Measurements from ENCODE around the gene IFNLR1. TPM values are rescaled to one million over a fixed set of nuclear protein-coding genes. Genes with fewer than 3 reads are reported as not detected.

Gene IFNLR1
- total RNA-seq, 2 donors from 2014 or later = 7.9 to 16.8 TPM

DNA sequence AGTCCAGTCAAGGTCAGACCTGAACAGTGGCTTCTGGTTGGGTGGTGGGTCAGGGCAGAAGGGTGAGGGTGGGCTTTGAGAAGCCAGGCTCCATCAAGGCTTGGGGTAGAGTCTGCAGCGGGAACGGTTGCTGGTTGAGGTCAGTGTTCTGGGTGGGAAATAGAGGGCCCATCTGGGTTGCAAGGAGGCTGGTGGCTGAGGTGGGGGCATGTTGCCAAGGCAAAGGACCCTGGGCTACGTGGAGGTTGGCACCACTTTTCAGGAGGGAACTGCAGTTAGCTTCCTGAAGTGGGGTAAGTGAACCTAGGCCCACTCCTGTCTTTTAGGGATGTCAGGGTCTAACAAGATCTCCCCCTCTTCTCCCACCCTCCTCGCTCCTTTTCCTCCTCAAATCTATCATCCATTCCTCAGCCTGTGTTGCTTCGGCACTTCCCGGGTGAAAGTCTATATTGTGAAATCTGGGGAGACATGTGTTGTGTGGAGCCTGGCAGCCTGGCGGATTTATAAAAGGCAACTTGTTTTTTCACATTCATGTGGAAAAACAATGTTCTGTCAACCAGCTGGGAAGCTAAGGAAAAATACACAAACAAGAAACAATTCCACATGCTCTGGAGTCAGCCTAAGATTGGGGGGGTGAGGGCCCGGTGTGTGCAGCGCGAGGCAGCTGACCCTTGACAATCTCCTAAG is 45.6 kb downstream of the IFNLR1 start:
- DNase-seq = no peak
- Histone ChIP-seq H3K27ac (no peak overlapping the region), H3K27me3 (no peaks in the 10 kb centered on the region), H3K9me3 (no peaks in the 10 kb centered on the region), H3K4me3 (no peak overlapping the region), H3K4me1 (peaks cover 5% of the 10 kb centered on the region), H3K36me3 (no peaks in the 10 kb centered on the region), H3K9ac (ENCODE audit: low read depth in 2 of 2, low read length in 2 of 2) (no peak overlapping the region)
- intact Hi-C loops (cut with DNase I) = no loop called here
- TF ChIP-seq, protein P1, sequence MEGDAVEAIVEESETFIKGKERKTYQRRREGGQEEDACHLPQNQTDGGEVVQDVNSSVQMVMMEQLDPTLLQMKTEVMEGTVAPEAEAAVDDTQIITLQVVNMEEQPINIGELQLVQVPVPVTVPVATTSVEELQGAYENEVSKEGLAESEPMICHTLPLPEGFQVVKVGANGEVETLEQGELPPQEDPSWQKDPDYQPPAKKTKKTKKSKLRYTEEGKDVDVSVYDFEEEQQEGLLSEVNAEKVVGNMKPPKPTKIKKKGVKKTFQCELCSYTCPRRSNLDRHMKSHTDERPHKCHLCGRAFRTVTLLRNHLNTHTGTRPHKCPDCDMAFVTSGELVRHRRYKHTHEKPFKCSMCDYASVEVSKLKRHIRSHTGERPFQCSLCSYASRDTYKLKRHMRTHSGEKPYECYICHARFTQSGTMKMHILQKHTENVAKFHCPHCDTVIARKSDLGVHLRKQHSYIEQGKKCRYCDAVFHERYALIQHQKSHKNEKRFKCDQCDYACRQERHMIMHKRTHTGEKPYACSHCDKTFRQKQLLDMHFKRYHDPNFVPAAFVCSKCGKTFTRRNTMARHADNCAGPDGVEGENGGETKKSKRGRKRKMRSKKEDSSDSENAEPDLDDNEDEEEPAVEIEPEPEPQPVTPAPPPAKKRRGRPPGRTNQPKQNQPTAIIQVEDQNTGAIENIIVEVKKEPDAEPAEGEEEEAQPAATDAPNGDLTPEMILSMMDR (IDR thresholded peaks at IDR 0.05) = no peak

DNA sequence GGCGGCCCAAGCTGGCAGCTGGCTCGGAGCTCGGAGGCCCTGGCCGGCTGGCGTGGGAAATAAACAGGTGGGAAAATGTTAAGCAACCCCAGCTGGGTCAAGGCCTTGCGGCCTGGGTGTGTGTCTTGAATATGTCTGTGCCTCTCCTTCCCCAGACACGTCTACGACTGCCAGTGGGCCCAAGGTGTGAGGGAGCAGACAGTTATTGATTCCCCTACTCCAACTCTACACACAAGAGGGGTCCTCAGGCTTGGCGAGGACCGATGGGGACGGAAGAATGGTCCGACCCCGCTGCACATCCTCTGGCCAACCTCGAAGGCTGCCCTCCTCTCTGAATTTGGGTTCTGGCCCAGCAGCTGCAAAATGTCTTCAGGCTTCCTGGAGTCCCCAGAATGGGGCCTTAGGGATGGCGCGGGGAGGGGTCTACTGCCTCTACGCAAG is 46.3 kb downstream of the IFNLR1 start:
- Histone ChIP-seq H3K27ac (no peak overlapping the region), H3K9ac (ENCODE audit: low read depth in 2 of 2, low read length in 2 of 2) (no peak overlapping the region), H3K27me3 (no peaks in the 10 kb centered on the region), H3K36me3 (no peaks in the 10 kb centered on the region), H3K4me1 (peaks cover 5% of the 10 kb centered on the region), H3K9me3 (no peaks in the 10 kb centered on the region), H3K4me3 (no peak overlapping the region)
- TF ChIP-seq, protein P1 (IDR thresholded peaks at IDR 0.05) = no peak
- DNase-seq = no peak
- intact Hi-C loops (cut with DNase I) = no loop called here

DNA sequence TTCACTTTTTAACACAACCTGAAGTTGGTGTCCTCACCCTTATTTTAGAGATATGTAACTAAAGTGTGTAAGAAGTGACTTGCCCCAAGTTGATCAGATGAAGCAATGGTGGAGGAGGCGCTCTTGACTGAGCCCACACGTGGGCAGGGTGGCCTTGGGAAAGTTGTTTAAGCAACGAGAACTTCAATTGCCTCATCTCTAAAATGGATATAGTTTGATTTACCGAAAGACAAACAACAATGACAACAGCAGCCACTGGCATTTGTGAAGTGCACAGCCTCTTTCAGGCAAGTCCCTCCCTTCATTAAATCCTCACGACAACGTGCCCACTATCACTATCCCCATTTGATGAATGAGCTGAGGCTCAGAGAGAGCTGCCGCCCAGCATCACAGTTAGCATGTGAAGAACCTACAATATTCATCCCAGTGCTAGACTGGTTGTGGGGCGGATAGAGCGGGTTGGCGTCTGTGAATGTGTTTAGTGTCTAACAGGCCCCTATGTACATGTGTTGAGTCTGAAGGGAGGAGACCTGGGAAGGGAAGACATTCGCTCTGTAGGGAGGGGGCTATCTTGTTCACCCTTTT is 47.2 kb downstream of the IFNLR1 start:
- DNase-seq = no peak
- H3K9me3 ChIP-seq = no peaks in the 10 kb centered on the region
- no peaks in the 10 kb centered on the region for H3K36me3 ChIP-seq
- TF ChIP-seq, protein P1 (IDR thresholded peaks at IDR 0.05) = no peak
- H3K9ac ChIP-seq (ENCODE audit: low read depth in 2 of 2, low read length in 2 of 2) = no peak overlapping the region
- H3K4me3 ChIP-seq = no peak overlapping the region
- peaks cover 5% of the 10 kb centered on the region for H3K4me1 ChIP-seq
- H3K27ac ChIP-seq = no peak overlapping the region
- H3K27me3 ChIP-seq = no peaks in the 10 kb centered on the region
- intact Hi-C loops (cut with DNase I) = no loop called here

DNA sequence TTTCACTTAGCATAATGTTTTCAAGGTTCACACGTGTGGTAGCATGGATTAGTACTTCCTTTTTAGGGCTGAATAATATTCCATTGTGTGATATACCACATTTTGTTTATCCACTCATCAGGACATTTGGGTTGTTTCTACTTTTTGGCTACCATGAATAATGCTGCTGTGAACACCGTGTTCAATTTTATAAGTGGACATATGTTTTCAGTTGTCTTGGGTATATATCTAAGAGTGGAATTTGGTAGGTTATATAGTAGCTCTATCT is 47.9 kb downstream of the IFNLR1 start:
- no peaks in the 10 kb centered on the region for H3K9me3 ChIP-seq
- no peaks in the 10 kb centered on the region for H3K27me3 ChIP-seq
- intact Hi-C loops (cut with DNase I) = no loop called here
- no peak for DNase-seq
- no peak overlapping the region for H3K9ac ChIP-seq (ENCODE audit: low read depth in 2 of 2, low read length in 2 of 2)
- H3K36me3 ChIP-seq = no peaks in the 10 kb centered on the region
- peaks cover 5% of the 10 kb centered on the region for H3K4me1 ChIP-seq
- no peak overlapping the region for H3K27ac ChIP-seq
- TF ChIP-seq, protein P1 (IDR thresholded peaks at IDR 0.05) = no peak
- H3K4me3 ChIP-seq = no peak overlapping the region

DNA sequence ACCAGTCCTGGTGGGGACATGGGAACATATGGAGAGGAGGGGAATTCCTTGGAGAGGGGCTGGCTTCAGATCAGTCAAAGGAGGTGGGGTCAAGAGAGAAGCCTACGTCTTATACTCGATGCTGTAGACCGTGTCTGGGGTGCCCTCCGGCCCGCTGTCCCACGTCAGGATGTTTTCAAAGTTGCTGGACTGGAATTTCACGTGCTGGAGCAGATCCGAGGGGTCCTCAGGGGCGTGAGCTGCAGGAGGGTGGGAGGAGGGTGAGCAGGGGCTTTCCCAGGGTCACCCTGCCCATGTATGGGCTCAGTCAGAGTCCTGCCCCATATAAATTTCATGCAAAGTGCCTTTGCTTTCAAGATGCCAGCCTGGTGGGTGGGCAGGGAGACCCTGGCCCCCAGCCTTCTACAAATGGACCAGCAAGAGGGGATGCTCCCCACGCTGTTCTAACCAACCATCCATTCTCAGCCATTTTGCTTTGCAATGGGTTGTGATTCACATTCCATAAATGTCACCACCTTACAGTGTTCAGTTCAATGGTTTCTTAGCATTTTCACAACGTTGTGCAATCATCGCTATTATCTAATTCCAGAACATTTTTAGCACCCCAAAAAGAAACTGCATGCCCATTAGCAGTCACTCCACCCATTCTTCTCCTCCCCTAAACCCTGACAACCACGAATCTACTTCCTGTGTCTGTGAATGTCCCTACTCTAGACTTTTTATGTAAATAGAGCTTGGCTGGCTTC is 48.4 kb downstream of the IFNLR1 start:
- intact Hi-C loops (cut with DNase I) = no loop called here
- no peak for DNase-seq
- H3K9ac ChIP-seq (ENCODE audit: low read depth in 2 of 2, low read length in 2 of 2) = no peak overlapping the region

More for the DNA sequence above, 48.4 kb downstream of the IFNLR1 start:
- no peaks in the 10 kb centered on the region for H3K9me3 ChIP-seq
- TF ChIP-seq, protein P1 (IDR thresholded peaks at IDR 0.05) = no peak
- no peaks in the 10 kb centered on the region for H3K27me3 ChIP-seq
- H3K4me3 ChIP-seq = no peak overlapping the region
- H3K27ac ChIP-seq = no peak overlapping the region
- H3K4me1 ChIP-seq = peaks cover 4% of the 10 kb centered on the region
- H3K36me3 ChIP-seq = no peaks in the 10 kb centered on the region
